H9 (cell line): ENCODE data around the gene CSRP1. TPM values are rescaled to one million over a fixed set of nuclear protein-coding genes. Genes with fewer than 3 reads are reported as not detected.

Experiments
- DNase-seq: peaks from one replicate; pipeline ENCODE4 v3.0.0-alpha.2; 2017
- H2AFZ ChIP-seq: one replicate; pipeline ENCODE4 v1.6.1; 2013; ENCODE audit warnings: mild to moderate bottlenecking, low read length, control low read depth, moderate library complexity
- H2AK5ac ChIP-seq: 2 replicates; pipeline ENCODE4 v1.6.1; 2013; ENCODE audit warnings: low read length, control low read depth, mixed read lengths; ENCODE audit not compliant: insufficient read length
- H2BK120ac ChIP-seq: one replicate; pipeline ENCODE4 v1.6.1; 2013; ENCODE audit warnings: low read depth, mild to moderate bottlenecking, low read length, control low read depth, inconsistent platforms; ENCODE audit not compliant: poor library complexity, severe bottlenecking
- H2BK12ac ChIP-seq: 2 replicates; pipeline ENCODE4 v1.6.1; 2013; ENCODE audit warnings: low read length, control low read depth, mixed read lengths, low read depth; ENCODE audit not compliant: insufficient read length
- H2BK15ac ChIP-seq: 2 replicates; pipeline ENCODE4 v1.6.1; 2013; ENCODE audit warnings: low read depth, low read length, control low read depth
- H2BK20ac ChIP-seq: one replicate; pipeline ENCODE4 v1.6.1; 2013; ENCODE audit warnings: low read depth, mild to moderate bottlenecking, low read length, control low read depth, inconsistent platforms; ENCODE audit not compliant: poor library complexity, severe bottlenecking
- H2BK5ac ChIP-seq: 2 replicates; pipeline ENCODE4 v1.6.1; 2013; ENCODE audit warnings: low read length, control low read depth, mixed read lengths; ENCODE audit not compliant: insufficient read length
- H3K14ac ChIP-seq: 2 replicates; pipeline ENCODE4 v1.6.1; 2013; ENCODE audit warnings: low read length, control low read depth; ENCODE audit not compliant: insufficient read depth
- H3K18ac ChIP-seq: 2 replicates; pipeline ENCODE4 v1.6.1; 2013; ENCODE audit warnings: low read depth, mild to moderate bottlenecking, mixed read lengths, low read length, control low read depth; ENCODE audit not compliant: insufficient read length
- H3K23ac ChIP-seq: 2 replicates; pipeline ENCODE4 v1.6.1; 2013; ENCODE audit warnings: low read length, control low read depth, mixed read lengths, low read depth; ENCODE audit not compliant: insufficient read length
- H3K23me2 ChIP-seq: 2 replicates; pipeline ENCODE4 v1.6.1; 2013; ENCODE audit warnings: low read depth, mild to moderate bottlenecking, mixed read lengths, low read length, control low read depth; ENCODE audit not compliant: insufficient read length, poor library complexity, severe bottlenecking
- H3K27ac ChIP-seq: 2 replicates; pipeline ENCODE4 v1.5.1; 2013; ENCODE audit warnings: low read length, control low read depth, mixed read lengths, low read depth; ENCODE audit not compliant: insufficient read length
- H3K27me3 ChIP-seq: 2 replicates; pipeline ENCODE4 v1.6.1; 2013; ENCODE audit warnings: low read length, control low read depth, inconsistent platforms; ENCODE audit not compliant: insufficient read depth
- H3K4ac ChIP-seq: 2 replicates; pipeline ENCODE4 v1.6.1; 2013; ENCODE audit warnings: low read depth, mild to moderate bottlenecking, control low read depth, inconsistent platforms, low read length, moderate library complexity
- H3K4me1 ChIP-seq: 2 replicates; pipeline ENCODE4 v1.6.1; 2013; ENCODE audit warnings: low read length, control low read depth, inconsistent platforms; ENCODE audit not compliant: insufficient read depth
- H3K4me2 ChIP-seq: 2 replicates; pipeline ENCODE4 v1.6.1; 2013; ENCODE audit warnings: low read length, control low read depth, mixed read lengths; ENCODE audit not compliant: insufficient read length, insufficient read depth
- H3K56ac ChIP-seq: 2 replicates; pipeline ENCODE4 v1.6.1; 2013; ENCODE audit warnings: low read depth, mild to moderate bottlenecking, mixed read lengths, low read length, control low read depth; ENCODE audit not compliant: insufficient read length
- H3K79me1 ChIP-seq: 2 replicates; pipeline ENCODE4 v1.6.1; 2013; ENCODE audit warnings: low read depth, mild to moderate bottlenecking, moderate library complexity, low read length, control low read depth, inconsistent platforms; ENCODE audit not compliant: insufficient read depth, poor library complexity, severe bottlenecking
- H3K79me2 ChIP-seq: 2 replicates; pipeline ENCODE4 v1.6.1; 2013; ENCODE audit warnings: low read length, control low read depth, inconsistent platforms; ENCODE audit not compliant: insufficient read depth
- H3K9ac ChIP-seq: 2 replicates; pipeline ENCODE4 v1.6.1; 2013; ENCODE audit warnings: low read length, control low read depth, mixed read lengths; ENCODE audit not compliant: insufficient read length; ENCODE audit errors: extremely low read depth
- H3K9me3 ChIP-seq: one replicate; pipeline ENCODE4 v1.6.1; 2013; ENCODE audit warnings: low read depth, low read length, inconsistent platforms; ENCODE audit not compliant: control insufficient read depth
- H3T11ph ChIP-seq: one replicate; pipeline ENCODE4 v1.6.1; 2013; ENCODE audit warnings: mild to moderate bottlenecking, low read length, control low read depth, inconsistent platforms
- H4K20me1 ChIP-seq: one replicate; pipeline ENCODE4 v1.6.1; 2013; ENCODE audit not compliant: control insufficient read depth, insufficient read length, insufficient read depth
- H4K5ac ChIP-seq: 2 replicates; pipeline ENCODE4 v1.6.1; 2013; ENCODE audit warnings: low read depth, mild to moderate bottlenecking, mixed read lengths, low read length, control low read depth; ENCODE audit not compliant: insufficient read length
- H4K8ac ChIP-seq: replicated peaks from 2 replicates; pipeline ENCODE4 v1.6.1; 2013; ENCODE audit warnings: low read length, control low read depth, mixed read lengths, low read depth; ENCODE audit not compliant: insufficient read length
- H4K91ac ChIP-seq: 2 replicates; pipeline ENCODE4 v1.6.1; 2013; ENCODE audit warnings: low read depth, mild to moderate bottlenecking, moderate library complexity, mixed read lengths, low read length, control low read depth; ENCODE audit not compliant: insufficient read length
- H3K27ac Mint-ChIP-seq, 3 experiments: 2 replicates in 2 of 3; 3 replicates in 1 of 3; pipeline ENCODE4 v1.8.0; 2020 to 2021; ENCODE audit warnings: mixed read lengths in 3 of 3, mild to moderate bottlenecking in 1 of 3, moderate library complexity in 1 of 3
- H3K27me3 Mint-ChIP-seq: 2 replicates; pipeline ENCODE4 v1.8.0; 2021; ENCODE audit warnings: low read depth, mild to moderate bottlenecking, moderate library complexity, mixed read lengths
- H3K36me3 Mint-ChIP-seq, 3 experiments: 2 replicates in 2 of 3; 3 replicates in 1 of 3; pipeline ENCODE4 v1.8.0; 2020 to 2021; ENCODE audit warnings: low read depth in 3 of 3, mixed read lengths in 3 of 3; ENCODE audit not compliant: insufficient read depth in 1 of 3
- H3K4me1 Mint-ChIP-seq, 2 experiments: 2 replicates each; pipeline ENCODE4 v1.8.0; 2020; ENCODE audit warnings: mixed read lengths in 2 of 2
- H3K4me3 Mint-ChIP-seq, 2 experiments: 2 replicates in 1 of 2; 3 replicates in 1 of 2; pipeline ENCODE4 v1.8.0; 2020 to 2021; ENCODE audit warnings: mild to moderate bottlenecking in 2 of 2, mixed read lengths in 2 of 2, moderate library complexity in 1 of 2
- H3K9me3 Mint-ChIP-seq, 2 experiments: 2 replicates in 1 of 2; 3 replicates in 1 of 2; pipeline ENCODE4 v1.8.0; 2020; ENCODE audit warnings: mild to moderate bottlenecking in 2 of 2, mixed read lengths in 2 of 2, moderate library complexity in 1 of 2
- WGBS: extraction: QIAGEN DNeasy Blood & Tissue Kit; methylation state at CpG from one replicate; pipeline ENCODE4 v1.1.7; 2013; ENCODE audit warnings: missing lambda C conversion rate, low lambda C conversion rate, mixed read lengths; ENCODE audit not compliant: insufficient read length; ENCODE audit errors: extremely low coverage; 5-methylcytosine and 5-hydroxymethylcytosine counted together
- total RNA-seq: library from RNA; stranded (reverse); gene quantifications from 2 replicates; pipeline ENCODE4 v1.2.1, GENCODE V29; 2021
- TF ChIP-seq, protein P1 (sequence below): fragments of 200-600 bp; sonication (generic); conservative IDR thresholded peaks from 3 replicates; pipeline ENCODE4 v1.8.0; 2021; ENCODE audit warnings: antibody characterized with exemption, mild to moderate bottlenecking

The CSRP1 gene
- total RNA-seq, 1 experiment from 2014 or later: 0.44 TPM

DNA sequence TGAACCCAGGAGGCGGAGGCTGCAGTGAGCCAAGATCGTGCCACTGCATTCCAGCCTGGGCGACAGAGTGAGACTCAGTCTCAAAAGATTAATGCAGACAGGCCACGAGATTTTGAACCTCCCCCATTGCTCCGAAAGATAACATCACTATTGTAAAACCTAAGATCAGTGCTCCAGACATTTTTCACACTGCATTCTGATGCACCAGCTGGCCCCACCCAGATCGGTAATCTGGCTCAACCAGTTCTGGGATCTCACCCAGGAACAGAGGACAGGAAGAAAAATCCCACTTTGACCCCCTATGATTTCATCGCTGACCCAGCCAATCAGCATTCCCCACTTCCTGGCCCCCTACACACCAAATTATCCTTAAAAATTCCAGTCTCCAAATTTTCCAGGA is 10.7 kb upstream of the CSRP1 start:
- Histone ChIP-seq H3K4me1 (no peaks in the 10 kb centered on the region), H2BK20ac (no peak overlapping the region), H2BK5ac (no peak overlapping the region), H3K4ac (no peak overlapping the region), H3K4me2 (no peak overlapping the region), H2AK5ac (no peak overlapping the region), H3K23me2 (no peaks in the 10 kb centered on the region), H3K23ac (no peak overlapping the region), H3K27ac (no peak overlapping the region), H3K18ac (no peak overlapping the region), H3K9ac (no peak overlapping the region), H2BK120ac (no peak overlapping the region), H3K27me3 (no peaks in the 10 kb centered on the region), H3K9me3 (no peaks in the 10 kb centered on the region), H3K14ac (no peak overlapping the region), H2BK15ac (no peak overlapping the region), H3T11ph (no peak overlapping the region), H2AFZ (no peak overlapping the region), H4K20me1 (no peaks in the 10 kb centered on the region), H4K5ac (no peak overlapping the region), H4K91ac (no peak overlapping the region), H4K8ac (no peak overlapping the region), H3K79me2 (no peaks in the 10 kb centered on the region), H2BK12ac (no peak overlapping the region), H3K79me1 (no peaks in the 10 kb centered on the region), H3K56ac (no peak overlapping the region)
- Mint-ChIP-seq H3K4me1 (peaks cover 14 to 15% of the 10 kb centered on the region in 2 experiments), H3K27ac (no peak overlapping the region; a peak in 1 of 7 replicates), H3K27me3 (peaks cover 3% of the 10 kb centered on the region; the same call in 1 of the 2 replicates), H3K4me3 (no peak overlapping the region), H3K9me3 (no peaks in the 10 kb centered on the region), H3K36me3 (no peaks in the 10 kb centered on the region)
- no peak for DNase-seq
- TF ChIP-seq, protein P1, sequence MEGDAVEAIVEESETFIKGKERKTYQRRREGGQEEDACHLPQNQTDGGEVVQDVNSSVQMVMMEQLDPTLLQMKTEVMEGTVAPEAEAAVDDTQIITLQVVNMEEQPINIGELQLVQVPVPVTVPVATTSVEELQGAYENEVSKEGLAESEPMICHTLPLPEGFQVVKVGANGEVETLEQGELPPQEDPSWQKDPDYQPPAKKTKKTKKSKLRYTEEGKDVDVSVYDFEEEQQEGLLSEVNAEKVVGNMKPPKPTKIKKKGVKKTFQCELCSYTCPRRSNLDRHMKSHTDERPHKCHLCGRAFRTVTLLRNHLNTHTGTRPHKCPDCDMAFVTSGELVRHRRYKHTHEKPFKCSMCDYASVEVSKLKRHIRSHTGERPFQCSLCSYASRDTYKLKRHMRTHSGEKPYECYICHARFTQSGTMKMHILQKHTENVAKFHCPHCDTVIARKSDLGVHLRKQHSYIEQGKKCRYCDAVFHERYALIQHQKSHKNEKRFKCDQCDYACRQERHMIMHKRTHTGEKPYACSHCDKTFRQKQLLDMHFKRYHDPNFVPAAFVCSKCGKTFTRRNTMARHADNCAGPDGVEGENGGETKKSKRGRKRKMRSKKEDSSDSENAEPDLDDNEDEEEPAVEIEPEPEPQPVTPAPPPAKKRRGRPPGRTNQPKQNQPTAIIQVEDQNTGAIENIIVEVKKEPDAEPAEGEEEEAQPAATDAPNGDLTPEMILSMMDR: no peak
- WGBS: no CpG with 5 or more reads among the region's 7 CpGs
